GM19395 (cell line): Measurements from ENCODE around the gene AP2S1.
"Not testable (repeated sequence)": the region's sequence is repeated elsewhere in the genome, so short reads cannot be mapped to it uniquely, and the experiment has no call there.

Experiments
- ATAC-seq: cut with Tn5 transposase; IDR thresholded peaks from one replicate; pipeline ENCODE4 v1.9.1; 2021; ENCODE audit warnings: mild to moderate bottlenecking, moderate library complexity; ENCODE audit not compliant: unreplicated experiment

AP2S1 gene

DNA sequence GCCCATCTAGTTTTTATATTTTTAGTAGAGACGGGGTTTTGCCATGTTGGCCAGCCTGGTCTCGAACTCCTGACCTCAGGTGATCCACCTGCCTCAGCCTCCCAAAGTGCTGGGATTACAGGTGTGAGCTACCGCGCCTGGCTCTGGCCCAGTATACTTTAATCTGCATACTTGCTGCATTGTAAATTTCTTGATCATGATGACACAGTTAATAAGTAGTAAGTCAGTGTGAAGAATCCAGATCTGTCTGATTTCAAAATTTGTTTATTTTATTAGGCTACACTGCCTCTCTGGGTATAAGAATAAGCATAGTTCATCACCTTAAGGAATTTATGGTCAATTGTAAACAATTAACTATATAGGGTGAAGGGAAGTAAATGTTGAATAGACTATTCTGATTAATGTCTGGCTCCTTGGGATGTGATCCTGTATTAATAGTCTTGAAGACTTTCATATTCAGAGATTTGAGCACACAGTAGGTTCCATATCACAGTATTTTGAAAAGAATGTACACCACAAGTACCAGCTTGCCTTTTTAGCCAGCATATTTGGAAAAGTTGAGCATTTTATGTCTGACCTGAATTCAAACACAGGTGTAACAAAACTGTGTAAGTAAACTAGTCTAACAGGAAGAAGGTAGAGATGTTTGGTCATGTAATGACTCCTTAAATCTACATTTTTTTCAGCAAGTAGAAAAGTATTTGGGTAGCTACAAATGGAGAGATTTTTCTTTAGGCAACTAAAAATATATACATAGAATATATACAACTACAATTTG, 17.6 kb upstream of the AP2S1 start:
- ATAC-seq: no peak

DNA sequence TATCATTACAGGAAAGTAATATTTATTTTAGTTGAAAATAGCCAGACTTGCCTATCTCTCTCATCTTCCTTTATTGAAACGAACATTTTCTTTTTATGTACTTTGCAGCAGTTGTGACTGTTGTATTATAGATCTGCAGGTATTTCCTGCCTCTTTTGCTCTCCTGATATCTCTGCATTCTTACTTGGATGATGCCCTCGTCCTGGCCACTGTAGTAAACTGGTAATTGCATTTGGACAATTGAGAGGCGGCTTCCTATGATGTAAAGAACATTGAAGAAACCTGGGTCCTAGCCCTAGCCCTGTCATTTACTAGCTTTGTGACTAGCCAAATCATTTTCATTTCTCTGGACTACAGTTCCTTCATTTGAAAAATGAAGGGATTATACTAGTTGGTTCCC, 16.5 kb upstream of the AP2S1 start:
- no peak for ATAC-seq

DNA sequence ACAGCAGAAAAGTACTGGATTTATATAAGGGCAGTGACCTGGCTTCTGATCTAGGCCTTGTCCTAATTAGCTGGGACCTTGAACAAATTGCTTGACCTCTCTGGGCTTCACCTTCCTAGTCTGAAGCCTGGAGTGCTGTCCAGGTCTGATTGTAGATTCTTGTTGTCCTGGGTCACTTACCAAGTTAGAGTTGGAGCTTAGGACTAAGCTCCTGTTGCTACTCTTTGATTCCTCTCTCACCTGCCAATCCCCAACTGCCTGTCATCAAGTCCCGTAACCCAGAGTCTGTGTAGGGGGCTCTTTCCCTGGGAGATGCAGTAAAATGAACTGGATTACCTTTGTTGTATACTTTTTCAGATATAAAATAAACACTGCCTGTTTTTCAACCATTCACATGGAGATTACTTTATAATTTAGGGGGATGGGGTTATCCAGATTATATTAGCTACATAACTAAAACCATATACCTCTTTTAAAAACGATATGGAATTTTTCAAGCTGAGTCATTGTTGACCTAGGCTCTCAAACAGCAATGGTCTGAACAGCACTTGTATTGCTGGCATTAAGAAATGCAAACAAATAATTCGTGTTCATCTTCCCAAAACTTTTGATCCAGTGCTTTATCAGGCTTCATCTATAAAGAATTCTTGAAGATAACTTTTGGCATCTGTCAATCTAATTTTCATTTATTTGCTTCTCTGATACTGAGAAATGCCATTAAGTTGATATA, 15.9 kb upstream of the AP2S1 start:
- ATAC-seq: no peak

DNA sequence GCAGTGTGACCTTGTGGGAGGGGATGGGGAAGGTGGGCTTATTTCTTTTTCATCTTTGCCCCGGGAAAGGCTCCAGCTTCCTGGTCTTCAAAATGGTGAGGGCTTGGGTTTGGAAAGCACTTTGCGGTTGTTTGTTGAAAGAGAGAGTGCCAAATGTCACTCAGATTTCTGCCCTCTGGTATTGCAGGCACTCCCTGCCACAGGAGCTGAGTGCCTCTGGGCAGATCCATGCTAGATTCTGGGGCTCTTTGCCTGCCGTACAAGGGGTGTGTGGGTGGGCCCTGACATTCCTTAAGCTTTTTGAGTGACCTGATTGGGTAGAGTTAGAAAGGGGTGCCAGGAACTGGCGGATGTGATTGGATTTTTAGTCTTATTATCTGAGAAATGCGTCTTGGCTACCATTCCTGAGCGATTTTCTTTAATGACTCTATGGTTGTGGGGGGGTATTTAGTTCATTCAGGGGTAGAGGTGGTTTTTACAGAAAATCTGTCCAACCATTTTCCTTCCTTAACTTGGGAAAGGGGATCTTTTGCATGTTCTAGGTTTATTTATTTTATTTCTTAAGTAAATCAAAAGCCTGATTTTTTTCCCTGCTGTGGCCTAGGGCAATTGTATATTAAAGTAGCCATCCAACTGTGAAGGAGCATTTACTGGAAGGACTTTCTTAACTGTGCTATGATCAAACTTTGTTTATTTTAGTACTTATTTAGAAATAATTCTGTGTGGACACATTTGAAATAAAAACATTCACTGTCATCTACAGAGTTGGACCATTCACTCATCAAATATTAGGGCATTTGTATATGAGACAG, 13.4 kb upstream of the AP2S1 start:
- no peak for ATAC-seq

DNA sequence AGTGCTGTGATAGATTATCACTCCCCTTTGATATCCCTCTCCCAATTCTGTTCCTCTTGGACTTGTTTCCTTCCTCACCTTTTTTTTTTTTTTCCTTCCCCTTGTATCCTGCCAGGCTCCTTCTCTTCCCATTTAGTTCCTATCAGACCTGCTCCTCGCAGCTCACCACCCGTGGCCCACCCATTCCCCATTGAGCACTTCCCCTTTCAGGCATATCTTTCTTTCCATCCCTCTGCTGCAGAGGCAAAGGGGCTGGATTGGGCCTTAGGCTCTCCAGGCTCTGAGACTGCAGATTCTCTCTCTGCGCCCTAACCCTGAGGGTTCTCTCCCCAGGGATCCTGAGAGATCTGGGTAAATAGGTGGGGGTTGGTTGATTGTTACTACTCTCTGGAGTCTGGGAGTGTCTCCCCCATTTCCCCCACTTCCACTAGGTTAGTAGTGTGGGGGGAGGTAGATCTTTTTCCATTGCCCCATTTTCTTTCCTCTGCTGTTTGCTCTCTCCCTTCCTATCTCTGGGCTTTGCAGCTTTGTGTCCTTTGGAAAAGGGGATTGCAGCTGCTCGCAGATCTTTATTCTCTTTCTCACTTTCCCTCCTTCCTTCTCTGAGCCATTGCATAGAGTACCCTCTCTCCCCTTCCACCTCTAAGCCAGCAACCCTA, 12.5 kb upstream of the AP2S1 start:
- no peak for ATAC-seq

DNA sequence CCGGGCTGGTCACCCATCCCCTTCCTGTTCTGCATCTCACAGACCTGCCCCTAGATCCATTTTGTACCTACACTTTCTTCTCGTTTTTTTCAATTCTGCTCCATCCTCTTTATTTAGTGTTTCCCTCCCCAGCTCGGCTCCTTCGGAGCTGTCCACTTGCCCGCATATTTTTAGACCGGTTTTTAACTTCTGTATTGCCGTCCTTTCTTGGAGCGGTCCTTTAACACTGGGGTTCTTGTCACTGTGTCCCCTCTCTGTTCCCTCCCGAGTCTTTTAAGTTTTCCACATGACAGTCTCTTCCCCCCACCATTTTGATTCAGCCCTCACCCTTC, 11.8 kb upstream of the AP2S1 start:
- no peak for ATAC-seq

DNA sequence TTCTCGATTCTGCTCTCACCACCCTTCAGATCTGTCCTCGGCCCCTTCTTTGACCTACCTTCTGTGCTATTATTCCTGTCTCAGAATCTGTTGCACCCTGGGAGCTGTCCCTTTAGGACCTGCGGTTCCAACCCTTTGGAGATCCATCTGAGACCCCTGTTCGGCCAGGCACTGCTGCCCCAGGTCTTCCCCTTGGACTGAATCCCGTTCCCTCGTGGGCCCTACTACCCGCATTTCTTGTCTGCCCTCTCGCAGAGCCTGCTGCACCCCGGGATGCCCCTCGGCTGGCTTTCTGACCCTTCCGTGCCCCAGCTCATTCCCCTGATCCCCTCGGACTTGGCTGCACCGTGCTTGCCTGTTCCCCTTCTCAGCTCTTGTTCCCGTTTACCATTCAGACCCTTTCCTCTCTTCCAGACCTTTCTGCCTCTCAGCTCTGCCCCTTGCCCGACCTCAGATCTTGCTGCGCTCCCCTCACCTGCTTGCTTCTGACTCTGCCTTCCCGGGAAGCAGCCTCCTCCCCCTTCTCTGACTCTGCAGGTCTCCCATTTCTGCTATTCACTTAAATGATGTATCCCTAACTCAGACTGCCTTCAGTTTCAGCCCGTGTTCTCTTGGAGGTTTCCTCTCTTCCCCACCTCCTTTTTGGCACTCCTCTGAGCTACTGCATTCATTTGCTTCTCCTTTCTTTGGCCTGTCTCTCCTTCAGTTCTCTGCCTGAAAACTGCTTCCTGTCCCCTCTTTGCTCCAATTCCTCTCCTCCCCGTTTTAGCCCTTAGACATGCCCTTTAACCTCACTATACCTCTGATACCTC, 11.3 kb upstream of the AP2S1 start:
- no peak for ATAC-seq

DNA sequence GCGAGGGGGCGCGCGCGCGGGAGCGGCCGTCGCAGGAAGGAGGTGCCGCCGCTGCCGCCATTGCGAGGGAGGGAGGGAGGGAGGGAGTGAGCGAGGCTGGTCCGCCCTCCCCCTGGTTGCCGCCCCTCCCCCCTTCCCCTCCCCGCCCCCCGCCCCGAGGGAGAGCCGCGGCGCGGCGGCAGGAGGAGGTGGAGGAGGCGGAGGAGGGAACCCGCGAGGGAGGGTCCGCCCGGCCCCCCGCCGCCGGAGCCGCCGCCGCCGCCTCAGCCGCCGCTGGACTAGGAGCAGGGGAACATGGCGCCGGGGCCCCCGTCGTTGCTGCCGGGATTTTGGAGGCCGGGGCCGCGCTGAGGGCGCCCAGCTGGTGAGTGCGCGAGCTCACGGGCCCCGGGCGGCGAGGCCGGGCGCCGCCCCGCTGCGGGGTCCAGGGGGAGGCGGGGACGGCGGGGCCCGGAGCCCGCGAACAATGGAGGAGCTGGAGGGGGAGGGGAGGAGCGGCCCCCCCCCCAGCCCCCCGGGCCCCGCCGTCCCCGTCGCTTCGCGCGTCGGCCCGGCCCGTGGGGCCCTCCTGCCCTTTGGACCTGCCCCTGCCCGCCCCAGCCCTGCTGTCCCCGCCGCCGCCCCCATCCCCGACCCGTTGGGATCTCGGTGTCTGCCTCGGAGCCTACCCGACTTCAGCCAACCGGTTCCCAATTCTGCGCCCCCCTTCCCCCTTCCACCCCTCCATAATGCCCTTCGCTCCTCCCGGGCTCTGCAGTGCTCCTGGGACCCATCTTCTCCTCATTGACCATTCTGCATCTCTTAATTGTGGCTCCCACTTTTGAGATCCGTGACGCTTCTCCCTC, 10.4 kb upstream of the AP2S1 start, which contains the start of gene ARHGAP35:
Gene ARHGAP35 (plus strand): TSS at position 152 of the 845 bp plus-strand sequence. CDS start 57,679 bp downstream, outside the sequence.
- ATAC-seq: no peak

DNA sequence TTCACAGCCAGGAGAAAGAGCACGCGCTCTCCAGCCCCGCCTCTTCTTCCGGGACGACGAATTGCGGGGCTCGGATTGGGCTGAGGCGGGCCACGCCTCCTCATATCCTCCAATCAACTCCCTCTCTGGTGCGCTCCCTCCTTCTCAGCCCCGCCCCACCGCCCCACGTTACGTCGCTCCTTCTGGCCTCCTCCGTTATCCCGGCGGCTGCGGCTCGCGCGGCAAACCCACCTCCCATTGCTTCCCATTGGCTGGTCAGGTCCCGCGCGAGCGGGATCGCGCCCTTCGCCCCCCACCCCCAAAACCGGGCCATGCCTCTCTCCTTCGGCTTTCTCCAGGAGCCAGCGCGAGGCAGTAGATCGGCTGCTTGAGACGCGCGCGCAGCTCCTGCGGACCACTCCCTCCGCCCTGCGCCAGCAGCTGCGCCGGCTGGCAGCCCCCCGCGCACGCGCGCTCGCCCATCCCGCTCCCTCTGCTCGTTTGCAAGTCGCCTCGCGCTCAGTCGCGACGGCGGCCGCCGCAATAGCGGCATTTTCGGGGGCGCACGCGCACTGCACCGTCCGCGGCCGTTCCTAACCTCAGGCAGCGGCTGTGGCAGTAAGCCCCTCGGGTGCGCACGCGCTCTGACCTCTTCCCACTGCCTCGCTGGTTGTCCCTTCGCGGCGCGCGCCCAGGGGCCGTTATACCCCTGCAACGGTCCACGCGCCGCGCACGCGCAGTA, 9.6 kb upstream of the AP2S1 start:
- peak; percentile 70 for ATAC-seq

DNA sequence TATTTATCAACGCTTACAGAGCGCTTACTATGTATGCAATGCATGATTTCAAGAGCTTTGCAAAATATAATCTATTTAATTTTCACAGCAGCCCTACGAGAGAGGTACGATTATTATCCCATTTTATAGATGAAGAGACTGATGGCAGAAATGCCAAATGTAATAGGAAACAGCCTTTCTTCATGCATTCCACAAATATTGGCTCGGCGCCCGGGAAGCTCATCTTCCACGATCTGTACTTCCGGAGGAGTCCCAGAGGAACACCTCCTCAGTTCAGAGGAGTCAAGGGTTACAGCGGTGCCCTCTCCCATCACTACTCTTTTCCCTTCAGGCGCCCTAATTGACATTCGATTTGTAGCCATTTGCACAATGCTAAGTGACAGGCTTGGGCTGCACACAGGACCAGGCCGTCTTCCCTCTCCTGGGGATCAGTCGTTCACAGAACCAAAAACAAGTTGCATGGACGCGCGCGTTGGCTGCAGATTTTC, 9.0 kb upstream of the AP2S1 start:
- ATAC-seq: peak; percentile 3

DNA sequence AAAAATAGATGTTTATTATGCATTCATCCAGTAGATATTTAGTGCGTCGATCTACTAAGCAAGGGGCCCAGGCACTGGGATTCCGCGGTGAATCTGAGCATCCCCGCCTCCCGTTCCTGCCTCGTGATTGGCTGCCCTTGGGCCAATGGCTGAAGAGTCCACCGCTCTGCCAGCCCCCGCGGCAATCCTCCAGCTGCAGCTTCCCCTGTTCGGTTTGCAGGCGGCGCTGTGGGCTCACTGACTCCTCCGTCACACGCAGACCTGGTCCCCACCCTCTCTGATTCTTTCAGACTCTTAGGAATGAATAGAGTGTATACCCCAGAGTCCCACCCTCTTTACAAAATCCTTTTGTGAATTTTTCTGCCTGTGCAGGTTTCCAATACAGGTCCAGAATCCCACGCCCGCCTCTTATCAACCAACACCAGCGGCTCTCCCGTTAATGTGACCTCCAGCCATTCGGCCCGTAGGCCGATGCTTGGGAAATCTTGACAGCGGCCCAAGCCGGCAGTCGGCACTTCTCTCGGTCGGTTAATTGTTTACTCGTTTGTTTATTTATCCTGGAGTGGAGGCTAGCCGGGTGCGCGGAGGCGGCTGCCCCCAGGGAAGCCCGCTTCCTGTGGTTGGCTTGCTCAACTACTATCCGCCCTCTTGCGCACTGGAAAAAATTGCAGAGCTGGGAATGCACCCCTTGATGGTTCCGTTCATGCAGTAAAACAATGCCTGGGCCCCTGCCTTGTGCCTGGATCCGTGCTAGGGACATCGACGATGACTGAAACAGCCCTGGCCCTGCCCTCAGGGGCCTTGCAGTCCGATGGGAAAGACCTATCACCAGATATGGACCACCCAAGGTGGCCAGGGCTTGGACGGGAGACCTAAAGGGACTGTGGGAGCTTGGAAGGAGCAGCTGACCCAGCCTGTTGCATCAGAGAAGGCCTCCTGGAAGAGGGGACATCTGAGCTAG, 5.7 kb upstream of the AP2S1 start:
- ATAC-seq: peak; percentile 49

DNA sequence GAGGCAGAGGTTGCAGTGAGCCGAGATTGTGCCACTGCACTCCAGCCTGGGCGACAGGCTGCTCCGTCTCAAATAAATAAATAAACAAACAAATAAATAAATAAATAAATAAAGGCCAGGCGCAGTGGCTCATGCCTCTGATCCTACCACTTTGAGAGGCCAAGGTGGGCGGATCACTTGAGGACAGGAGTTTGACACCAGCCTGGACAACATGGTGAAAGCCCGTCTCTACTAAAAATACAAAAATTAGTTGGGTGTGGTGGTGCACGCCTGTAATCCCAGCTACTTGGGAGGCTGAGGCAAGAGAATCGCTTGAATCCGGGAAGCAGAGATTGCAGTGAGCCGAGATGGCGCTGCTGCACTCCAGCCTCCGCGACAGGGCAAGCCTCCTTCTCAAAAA, 4.1 kb upstream of the AP2S1 start:
- ATAC-seq: not testable (repeated sequence)

DNA sequence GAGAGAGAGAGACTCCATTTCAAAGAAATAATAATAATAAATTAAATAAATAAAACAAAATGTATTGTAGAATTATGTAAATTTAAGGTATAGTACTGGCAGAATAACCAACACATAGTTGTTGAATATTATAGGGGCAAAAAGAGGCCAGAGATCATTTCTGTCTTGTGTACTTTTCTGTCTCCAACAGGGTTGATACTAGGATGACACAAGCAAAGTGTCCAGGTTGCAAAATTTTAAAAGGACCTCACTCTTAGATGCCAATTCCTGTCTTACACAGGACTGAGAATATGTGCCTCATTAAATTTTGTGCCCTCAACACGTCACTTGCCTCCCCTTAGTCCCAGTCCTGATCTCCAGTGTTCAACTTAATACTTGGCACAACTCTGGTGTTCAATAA, 2.2 kb upstream of the AP2S1 start:
- ATAC-seq: no peak

DNA sequence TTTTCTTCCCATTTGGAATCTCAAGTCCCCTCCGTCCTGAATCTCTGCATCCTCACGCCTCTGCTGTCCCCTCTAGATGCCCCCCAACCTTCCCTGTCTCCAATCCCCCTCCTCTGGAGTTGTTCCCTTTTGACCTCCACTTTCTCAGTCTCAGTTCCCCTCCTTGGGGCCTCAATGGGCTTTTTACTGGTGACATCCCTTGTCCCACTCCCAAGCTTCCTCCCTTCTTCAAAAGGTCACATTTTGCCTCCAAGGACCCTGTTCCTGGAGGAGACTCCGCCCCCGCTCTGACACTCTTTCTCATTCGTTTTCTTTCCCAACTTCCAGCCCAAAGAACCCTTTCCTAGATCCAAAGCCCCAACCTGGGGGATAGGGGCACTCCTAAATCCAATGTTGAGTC, 1.0 kb downstream of the AP2S1 start:
- ATAC-seq: no peak

DNA sequence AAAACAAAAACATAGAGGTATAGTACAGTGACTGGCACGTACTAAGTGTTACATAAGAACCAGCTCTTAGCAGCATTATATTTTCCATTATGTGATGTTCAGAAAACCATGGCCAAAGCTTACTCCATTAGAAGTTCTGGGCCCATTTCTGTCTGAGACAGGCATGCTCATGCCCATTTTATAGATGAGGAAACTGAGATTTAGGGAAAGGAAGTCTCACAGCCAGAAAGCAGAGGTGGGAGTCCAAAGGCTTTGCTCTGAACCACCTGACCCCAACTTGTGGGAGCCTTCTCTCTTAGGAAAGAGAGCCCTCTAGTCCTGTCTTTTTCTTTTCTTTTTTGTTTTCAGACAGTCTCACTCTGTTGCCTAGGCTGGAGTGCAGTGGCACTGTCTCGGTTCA, 2.3 kb downstream of the AP2S1 start:
- no peak for ATAC-seq

DNA sequence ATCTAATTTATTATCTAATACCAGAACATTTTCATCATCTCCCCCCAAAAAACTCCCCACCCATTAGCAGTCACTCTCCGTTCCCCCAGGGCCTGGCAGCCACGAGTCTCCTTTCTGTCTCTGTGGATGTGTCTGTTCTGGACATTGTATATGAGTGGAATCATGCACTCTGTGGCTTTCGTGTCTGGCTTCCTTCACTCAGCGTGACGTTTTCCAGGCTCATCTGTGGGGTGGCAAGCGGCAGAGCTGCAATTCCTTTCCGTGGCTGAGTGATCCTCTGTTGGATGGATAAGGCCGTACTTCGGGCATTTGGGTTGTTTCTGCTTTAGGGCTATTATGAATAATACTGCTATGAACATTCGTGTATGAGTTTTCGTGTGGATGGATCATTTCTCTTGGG, 3.1 kb downstream of the AP2S1 start:
- ATAC-seq: no peak

DNA sequence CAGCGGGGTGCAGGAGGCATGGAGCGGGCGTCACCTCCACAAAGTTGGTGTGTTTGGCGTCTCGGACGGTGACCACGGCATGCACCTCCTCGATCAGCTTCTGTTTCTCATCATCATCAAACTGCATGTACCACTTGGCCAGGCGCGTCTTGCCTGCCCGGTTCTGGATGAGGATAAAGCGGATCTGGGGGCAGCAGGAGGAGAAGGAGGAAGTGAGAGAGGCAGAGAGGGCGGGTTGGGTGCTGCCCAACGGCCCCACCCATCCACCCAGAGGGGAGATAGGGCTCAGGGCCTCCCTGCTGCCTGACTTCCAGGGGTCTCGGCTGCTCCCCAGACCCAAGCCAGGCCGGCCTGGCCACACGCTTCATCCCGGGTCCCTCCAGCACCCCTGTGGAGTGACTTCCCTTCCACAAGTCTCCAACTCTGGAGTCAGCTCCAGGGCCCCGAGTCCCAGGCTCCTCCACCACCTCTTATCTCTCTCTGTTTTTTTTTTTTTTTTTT, 4.6 kb downstream of the AP2S1 start:
- no peak for ATAC-seq
